Liver (tissue), 9 donors: ENCODE measurements around the gene RNF217. TPM values are rescaled to one million over a fixed set of nuclear protein-coding genes. Genes with fewer than 3 reads are reported as not detected.

Source experiments
- DNase-seq: peaks from one replicate; pipeline ENCODE4 v3.0.0-alpha.2; 2017; ENCODE audit warnings: low spot score
- H3K27ac ChIP-seq, 2 donors: one replicate each; pipeline ENCODE4 v1.7.0; 2013; ENCODE audit warnings: inconsistent platforms in 2 of 2, low read length in 2 of 2, control low read depth in 1 of 2, low read depth in 1 of 2, mild to moderate bottlenecking in 1 of 2
- H3K27me3 ChIP-seq, 4 donors: one replicate each; pipeline versions ENCODE4 v1.6.1 to v1.7.0; 2013; ENCODE audit warnings: low read length in 3 of 4, inconsistent platforms in 1 of 4, mild to moderate bottlenecking in 1 of 4, moderate library complexity in 1 of 4; ENCODE audit not compliant: control insufficient read depth in 4 of 4, insufficient read depth in 4 of 4
- H3K36me3 ChIP-seq, 4 donors: one replicate each; pipeline versions ENCODE4 v1.6.1 to v1.7.0; 2013; ENCODE audit warnings: low read length in 3 of 4, mild to moderate bottlenecking in 3 of 4, low read depth in 1 of 4, moderate library complexity in 1 of 4; ENCODE audit not compliant: control insufficient read depth in 4 of 4, insufficient read depth in 3 of 4
- H3K4me1 ChIP-seq, 4 donors: one replicate each; pipeline versions ENCODE4 v1.6.1 to v1.7.0; 2013; ENCODE audit warnings: low read length in 3 of 4, mild to moderate bottlenecking in 3 of 4, moderate library complexity in 1 of 4; ENCODE audit not compliant: control insufficient read depth in 4 of 4, insufficient read depth in 4 of 4
- H3K4me3 ChIP-seq, 3 donors: one replicate each; pipeline versions ENCODE4 v1.6.1 to v1.7.0; 2013; ENCODE audit warnings: low read length in 3 of 3, control low read depth in 1 of 3, low read depth in 1 of 3, mild to moderate bottlenecking in 1 of 3
- H3K9ac ChIP-seq, 2 donors: one replicate each; pipeline ENCODE4 v1.7.0; 2013; ENCODE audit warnings: low read length in 2 of 2, mild to moderate bottlenecking in 2 of 2, moderate library complexity in 2 of 2, control low read depth in 1 of 2, low read depth in 1 of 2
- H3K9me3 ChIP-seq, 4 donors: one replicate each; pipeline versions ENCODE4 v1.6.1 to v1.7.0; 2013; ENCODE audit warnings: low read length in 3 of 4; ENCODE audit not compliant: control insufficient read depth in 4 of 4
- EGR1 ChIP-seq, 2 donors: IDR thresholded peaks; 2 replicates each; pipeline ENCODE4 v1.6.1; 2016 to 2018; ENCODE audit warnings: antibody characterized with exemption in 2 of 2, low read depth in 2 of 2
- FOXA1 ChIP-seq: IDR thresholded peaks from 2 replicates; pipeline ENCODE4 v1.6.1; 2016; ENCODE audit warnings: antibody characterized with exemption
- GABPA ChIP-seq, 2 donors: IDR thresholded peaks in 1 of 2; conservative IDR thresholded peaks in 1 of 2; 2 replicates each; pipeline ENCODE4 v1.6.1; 2016; ENCODE audit warnings: antibody characterized with exemption in 2 of 2, mild to moderate bottlenecking in 1 of 2, moderate library complexity in 1 of 2
- HNF4A ChIP-seq, 2 donors: conservative IDR thresholded peaks; 2 replicates each; pipeline ENCODE4 v1.6.1; 2016; ENCODE audit warnings: antibody characterized with exemption in 2 of 2, mild to moderate bottlenecking in 2 of 2
- HNF4G ChIP-seq: IDR thresholded peaks from 2 replicates; pipeline ENCODE4 v1.6.1; 2016; ENCODE audit warnings: antibody characterized with exemption
- JUND ChIP-seq, 2 donors: IDR thresholded peaks; 2 replicates each; pipeline ENCODE4 v1.6.1; 2016; ENCODE audit warnings: antibody characterized with exemption in 2 of 2
- MAX ChIP-seq: IDR thresholded peaks from 2 replicates; pipeline ENCODE4 v1.6.1; 2016; ENCODE audit warnings: antibody characterized with exemption
- NR2F2 ChIP-seq: IDR thresholded peaks from 2 replicates; pipeline ENCODE4 v1.6.1; 2016; ENCODE audit warnings: antibody characterized with exemption
- RAD21 ChIP-seq, 2 donors: IDR thresholded peaks; 2 replicates each; pipeline ENCODE4 v1.6.1; 2016; ENCODE audit warnings: antibody characterized with exemption in 2 of 2, mild to moderate bottlenecking in 2 of 2
- RXRA ChIP-seq, 2 donors: IDR thresholded peaks; 2 replicates each; pipeline ENCODE4 v1.6.1; 2017 to 2018; ENCODE audit warnings: antibody characterized with exemption in 2 of 2, mild to moderate bottlenecking in 1 of 2
- SP1 ChIP-seq: IDR thresholded peaks from 2 replicates; pipeline ENCODE4 v1.6.1; 2018; ENCODE audit warnings: antibody characterized with exemption, mild to moderate bottlenecking
- TAF1 ChIP-seq: conservative IDR thresholded peaks from 2 replicates; pipeline ENCODE4 v1.6.1; 2016; ENCODE audit warnings: antibody characterized with exemption, mild to moderate bottlenecking
- YY1 ChIP-seq: IDR thresholded peaks from 2 replicates; pipeline ENCODE4 v1.6.1; 2016; ENCODE audit warnings: antibody characterized with exemption, mild to moderate bottlenecking
- WGBS: extraction: QIAGEN DNeasy Blood & Tissue Kit; methylation state at CpG from one replicate; pipeline ENCODE4 v1.1.7; 2013; 5-methylcytosine and 5-hydroxymethylcytosine counted together
- polyA plus RNA-seq, 2 donors: library from polyadenylated mRNA; stranded (reverse) in 1 of 2; unstranded in 1 of 2; fragments of 200-250 nt in 1 of 2; fragments of >200 nt in 1 of 2; fragmentation: Nextera tagmentation in 1 of 2; extraction: Ambion mirVana in 1 of 2; gene quantifications; one replicate each; pipeline versions ENCODE4 v1.2.1 to v1.2.3, GENCODE V29; 2013 to 2015
- total RNA-seq, 2 donors: library from RNA; depleted of rRNA; stranded (reverse); fragments of >200 nt; gene quantifications; one replicate each; pipeline ENCODE4 v1.2.3, GENCODE V29; 2014
- TF ChIP-seq, protein P1 (sequence below): fragments of 150-350 bp; IDR thresholded peaks from 2 replicates; pipeline ENCODE4 v1.5.1; 2017; ENCODE audit warnings: improper control_type of control experiment, low read depth, low read length; ENCODE audit not compliant: missing input control
- TF ChIP-seq, protein P2 (sequence below): IDR thresholded peaks from 2 replicates; pipeline ENCODE4 v1.6.1; 2016; ENCODE audit warnings: antibody characterized with exemption, mild to moderate bottlenecking
- TF ChIP-seq, protein P3 (sequence below): IDR thresholded peaks from 2 replicates; pipeline ENCODE4 v1.6.1; 2016; ENCODE audit warnings: antibody characterized with exemption
- donor health status: healthy.
- donor health status: healthy.
- donor health status: healthy.
- donor health status: healthy.
- donor health status: healthy.

The RNF217 gene
- total and polyA plus RNA-seq, 4 donors: 2.3 to 18.3 (median 4.1) TPM

GRCh38 chr6:125107048-125107447, 144.8 kb downstream of the RNF217 start:
- H3K4me3 ChIP-seq: no peak overlapping the region
- no peak for DNase-seq
- peaks cover 3 to 21% (median 4%) of the 10 kb centered on the region in 4 donors for H3K9me3 ChIP-seq
- H3K4me1 ChIP-seq: no peaks in the 10 kb centered on the region
- H3K27ac ChIP-seq: no peak overlapping the region
- no peaks in the 10 kb centered on the region for H3K27me3 ChIP-seq
- TF ChIP-seq EGR1 (IDR thresholded peaks at IDR 0.05; ENCODE audit: low read depth in 2 of 2) (no peak), TAF1 (no peak), MAX (no peak), FOXA1 (no peak), NR2F2 (no peak), RXRA (IDR thresholded peaks at IDR 0.05) (no peak), GABPA (IDR thresholded peaks at IDR 0.05 in 1 of 2, conservative IDR thresholded peaks at IDR 0.05 in 1 of 2) (no peak), JUND (IDR thresholded peaks at IDR 0.05) (no peak)
- TF ChIP-seq, protein P1, sequence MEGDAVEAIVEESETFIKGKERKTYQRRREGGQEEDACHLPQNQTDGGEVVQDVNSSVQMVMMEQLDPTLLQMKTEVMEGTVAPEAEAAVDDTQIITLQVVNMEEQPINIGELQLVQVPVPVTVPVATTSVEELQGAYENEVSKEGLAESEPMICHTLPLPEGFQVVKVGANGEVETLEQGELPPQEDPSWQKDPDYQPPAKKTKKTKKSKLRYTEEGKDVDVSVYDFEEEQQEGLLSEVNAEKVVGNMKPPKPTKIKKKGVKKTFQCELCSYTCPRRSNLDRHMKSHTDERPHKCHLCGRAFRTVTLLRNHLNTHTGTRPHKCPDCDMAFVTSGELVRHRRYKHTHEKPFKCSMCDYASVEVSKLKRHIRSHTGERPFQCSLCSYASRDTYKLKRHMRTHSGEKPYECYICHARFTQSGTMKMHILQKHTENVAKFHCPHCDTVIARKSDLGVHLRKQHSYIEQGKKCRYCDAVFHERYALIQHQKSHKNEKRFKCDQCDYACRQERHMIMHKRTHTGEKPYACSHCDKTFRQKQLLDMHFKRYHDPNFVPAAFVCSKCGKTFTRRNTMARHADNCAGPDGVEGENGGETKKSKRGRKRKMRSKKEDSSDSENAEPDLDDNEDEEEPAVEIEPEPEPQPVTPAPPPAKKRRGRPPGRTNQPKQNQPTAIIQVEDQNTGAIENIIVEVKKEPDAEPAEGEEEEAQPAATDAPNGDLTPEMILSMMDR: no peak
- no peaks in the 10 kb centered on the region for H3K36me3 ChIP-seq
- 98% methylated on average over 5 of the region's 5 CpGs for WGBS
- no peak overlapping the region for H3K9ac ChIP-seq

GRCh38 chr6:125107896-125108295, 145.7 kb downstream of the RNF217 start:
- Histone ChIP-seq H3K9me3 (peaks cover 3 to 21% (median 4%) of the 10 kb centered on the region in 4 donors), H3K4me3 (no peak overlapping the region), H3K27me3 (no peaks in the 10 kb centered on the region), H3K36me3 (no peaks in the 10 kb centered on the region), H3K27ac (no peak overlapping the region), H3K4me1 (no peaks in the 10 kb centered on the region), H3K9ac (no peak overlapping the region)
- 77% methylated on average over 3 of the region's 3 CpGs for WGBS
- DNase-seq: no peak
- TF ChIP-seq MAX (no peak), JUND (IDR thresholded peaks at IDR 0.05) (no peak), HNF4G (no peak), HNF4A (conservative IDR thresholded peaks at IDR 0.05) (no peak), RAD21 (IDR thresholded peaks at IDR 0.05) (no peak), SP1 (no peak), YY1 (no peak), EGR1 (IDR thresholded peaks at IDR 0.05; ENCODE audit: low read depth in 2 of 2) (no peak)
- TF ChIP-seq, protein P2, sequence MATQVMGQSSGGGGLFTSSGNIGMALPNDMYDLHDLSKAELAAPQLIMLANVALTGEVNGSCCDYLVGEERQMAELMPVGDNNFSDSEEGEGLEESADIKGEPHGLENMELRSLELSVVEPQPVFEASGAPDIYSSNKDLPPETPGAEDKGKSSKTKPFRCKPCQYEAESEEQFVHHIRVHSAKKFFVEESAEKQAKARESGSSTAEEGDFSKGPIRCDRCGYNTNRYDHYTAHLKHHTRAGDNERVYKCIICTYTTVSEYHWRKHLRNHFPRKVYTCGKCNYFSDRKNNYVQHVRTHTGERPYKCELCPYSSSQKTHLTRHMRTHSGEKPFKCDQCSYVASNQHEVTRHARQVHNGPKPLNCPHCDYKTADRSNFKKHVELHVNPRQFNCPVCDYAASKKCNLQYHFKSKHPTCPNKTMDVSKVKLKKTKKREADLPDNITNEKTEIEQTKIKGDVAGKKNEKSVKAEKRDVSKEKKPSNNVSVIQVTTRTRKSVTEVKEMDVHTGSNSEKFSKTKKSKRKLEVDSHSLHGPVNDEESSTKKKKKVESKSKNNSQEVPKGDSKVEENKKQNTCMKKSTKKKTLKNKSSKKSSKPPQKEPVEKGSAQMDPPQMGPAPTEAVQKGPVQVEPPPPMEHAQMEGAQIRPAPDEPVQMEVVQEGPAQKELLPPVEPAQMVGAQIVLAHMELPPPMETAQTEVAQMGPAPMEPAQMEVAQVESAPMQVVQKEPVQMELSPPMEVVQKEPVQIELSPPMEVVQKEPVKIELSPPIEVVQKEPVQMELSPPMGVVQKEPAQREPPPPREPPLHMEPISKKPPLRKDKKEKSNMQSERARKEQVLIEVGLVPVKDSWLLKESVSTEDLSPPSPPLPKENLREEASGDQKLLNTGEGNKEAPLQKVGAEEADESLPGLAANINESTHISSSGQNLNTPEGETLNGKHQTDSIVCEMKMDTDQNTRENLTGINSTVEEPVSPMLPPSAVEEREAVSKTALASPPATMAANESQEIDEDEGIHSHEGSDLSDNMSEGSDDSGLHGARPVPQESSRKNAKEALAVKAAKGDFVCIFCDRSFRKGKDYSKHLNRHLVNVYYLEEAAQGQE: no peak
- TF ChIP-seq, protein P3, sequence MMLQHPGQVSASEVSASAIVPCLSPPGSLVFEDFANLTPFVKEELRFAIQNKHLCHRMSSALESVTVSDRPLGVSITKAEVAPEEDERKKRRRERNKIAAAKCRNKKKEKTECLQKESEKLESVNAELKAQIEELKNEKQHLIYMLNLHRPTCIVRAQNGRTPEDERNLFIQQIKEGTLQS: no peak
